Measurements from ENCODE around the gene TEP1. TPM values are rescaled to one million over a fixed set of nuclear protein-coding genes. Genes with fewer than 3 reads are reported as not detected.

TEP1 gene
- total RNA-seq, 1 donor from 2014 or later = 9.7 TPM

GRCh38 chr14:20418501-20418909, 5.2 kb upstream of the TEP1 start:
- Histone ChIP-seq H3K27ac (replicated peaks) (no peak overlapping the region), H3K9me3 (replicated peaks) (no peaks in the 10 kb centered on the region), H3K27me3 (ENCODE audit: low read depth) (no peaks in the 10 kb centered on the region), H3K4me3 (no peak overlapping the region), H3K36me3 (no peaks in the 10 kb centered on the region), H3K4me1 (peaks cover 15% of the 10 kb centered on the region)
- TF ChIP-seq CTCF (IDR thresholded peaks at IDR 0.05; ENCODE audit: borderline replicate concordance) = no peak
- intact Hi-C loops (cut with micrococcal nuclease) = loop anchor here (10.0 kb wide), 1 partner anchor 186 kb away; no protein-coding TSS in a partner anchor
- DNase-seq = no peak

GRCh38 chr14:20417250-20418186, 4.2 kb upstream of the TEP1 start:
- H3K4me3 ChIP-seq = no peak overlapping the region
- H3K27ac ChIP-seq (replicated peaks) = no peak overlapping the region
- TF ChIP-seq CTCF (IDR thresholded peaks at IDR 0.05; ENCODE audit: borderline replicate concordance) = no peak
- intact Hi-C loops (cut with micrococcal nuclease) = loop anchor here (10.0 kb wide), 1 partner anchor 187 kb away; no protein-coding TSS in a partner anchor
- peaks cover 18% of the 10 kb centered on the region for H3K4me1 ChIP-seq
- DNase-seq = no peak
- no peaks in the 10 kb centered on the region for H3K9me3 ChIP-seq (replicated peaks)
- H3K27me3 ChIP-seq (ENCODE audit: low read depth) = no peaks in the 10 kb centered on the region
- H3K36me3 ChIP-seq = no peaks in the 10 kb centered on the region

- H3K4me3 ChIP-seq = no peak overlapping the region
- intact Hi-C loops (cut with micrococcal nuclease) = loop anchor here (10.0 kb wide), 1 partner anchor 189 kb away; no protein-coding TSS in a partner anchor
- no peak for TF ChIP-seq CTCF (IDR thresholded peaks at IDR 0.05; ENCODE audit: borderline replicate concordance)
- no peaks in the 10 kb centered on the region for H3K9me3 ChIP-seq (replicated peaks)
- DNase-seq = no peak
- H3K27ac ChIP-seq (replicated peaks) = no peak overlapping the region
- H3K36me3 ChIP-seq = no peaks in the 10 kb centered on the region
- peaks cover 30% of the 10 kb centered on the region for H3K4me1 ChIP-seq
- no peaks in the 10 kb centered on the region for H3K27me3 ChIP-seq (ENCODE audit: low read depth)
Observed at GRCh38 chr14:20416223-20416622, 2.9 kb upstream of the TEP1 start.

GRCh38 chr14:20415782-20416206, 2.5 kb upstream of the TEP1 start:
- peaks cover 30% of the 10 kb centered on the region for H3K4me1 ChIP-seq
- no peaks in the 10 kb centered on the region for H3K27me3 ChIP-seq (ENCODE audit: low read depth)
- no peak overlapping the region for H3K4me3 ChIP-seq
- no peaks in the 10 kb centered on the region for H3K36me3 ChIP-seq
- TF ChIP-seq CTCF (IDR thresholded peaks at IDR 0.05; ENCODE audit: borderline replicate concordance) = peak; percentile 69
- intact Hi-C loops (cut with micrococcal nuclease) = loop anchor here (10.0 kb wide), 1 partner anchor 189 kb away; no protein-coding TSS in a partner anchor
- DNase-seq = no peak
- H3K27ac ChIP-seq (replicated peaks) = no peak overlapping the region
- H3K9me3 ChIP-seq (replicated peaks) = no peaks in the 10 kb centered on the region

GRCh38 chr14:20413744-20414082, 412 bp upstream of the TEP1 start:
- H3K4me3 ChIP-seq = peak overlapping the region; percentile 85
- no peak for TF ChIP-seq CTCF (IDR thresholded peaks at IDR 0.05; ENCODE audit: borderline replicate concordance)
- no peaks in the 10 kb centered on the region for H3K9me3 ChIP-seq (replicated peaks)
- no peak for DNase-seq
- intact Hi-C loops (cut with micrococcal nuclease) = loop anchor here (10.0 kb wide), 1 partner anchor 191 kb away; no protein-coding TSS in a partner anchor
- peak overlapping the region; percentile 97 for H3K27ac ChIP-seq (replicated peaks)
- H3K4me1 ChIP-seq = peaks cover 23% of the 10 kb centered on the region
- no peaks in the 10 kb centered on the region for H3K36me3 ChIP-seq
- H3K27me3 ChIP-seq (ENCODE audit: low read depth) = no peaks in the 10 kb centered on the region
